Osteocyte (in vitro differentiated cells): ENCODE data around the gene NLGN2. TPM values are rescaled to one million over a fixed set of nuclear protein-coding genes. Genes with fewer than 3 reads are reported as not detected.
A peak's percentile ranks its signal among the peaks of the same experiment; 100 is the strongest.

Source experiments
- DNase-seq: peaks from one replicate; pipeline ENCODE4 v3.0.0; 2021; ENCODE audit warnings: mixed read lengths; ENCODE audit not compliant: unreplicated experiment; ENCODE audit errors: extremely low spot score
- H3K27ac Mint-ChIP-seq: one replicate; pipeline ENCODE4 v1.8.0; 2021; ENCODE audit warnings: mild to moderate bottlenecking, mixed read lengths; ENCODE audit not compliant: unreplicated experiment
- H3K27me3 Mint-ChIP-seq: one replicate; pipeline ENCODE4 v1.8.0; 2021; ENCODE audit warnings: mixed read lengths; ENCODE audit not compliant: unreplicated experiment
- H3K36me3 Mint-ChIP-seq: one replicate; pipeline ENCODE4 v1.8.0; 2021; ENCODE audit warnings: mixed read lengths; ENCODE audit not compliant: unreplicated experiment
- H3K4me1 Mint-ChIP-seq: one replicate; pipeline ENCODE4 v1.8.0; 2021; ENCODE audit warnings: mixed read lengths; ENCODE audit not compliant: unreplicated experiment
- H3K4me3 Mint-ChIP-seq: one replicate; pipeline ENCODE4 v1.8.0; 2021; ENCODE audit warnings: mild to moderate bottlenecking, moderate library complexity, mixed read lengths; ENCODE audit not compliant: unreplicated experiment
- H3K9me3 Mint-ChIP-seq: one replicate; pipeline ENCODE4 v1.8.0; 2021; ENCODE audit warnings: mixed read lengths; ENCODE audit not compliant: unreplicated experiment
- total RNA-seq: library from RNA; stranded (reverse); gene quantifications from 2 replicates; pipeline ENCODE4 v1.2.1, GENCODE V29; 2021
- TF ChIP-seq, protein P1 (sequence below): fragments of 200-600 bp; sonication (generic); IDR thresholded peaks from 2 replicates; pipeline ENCODE4 v1.5.0; 2021; ENCODE audit warnings: antibody characterized with exemption, mild to moderate bottlenecking, moderate library complexity

Gene NLGN2
- total RNA-seq, 1 donor from 2014 or later, result 56.8 TPM

DNA sequence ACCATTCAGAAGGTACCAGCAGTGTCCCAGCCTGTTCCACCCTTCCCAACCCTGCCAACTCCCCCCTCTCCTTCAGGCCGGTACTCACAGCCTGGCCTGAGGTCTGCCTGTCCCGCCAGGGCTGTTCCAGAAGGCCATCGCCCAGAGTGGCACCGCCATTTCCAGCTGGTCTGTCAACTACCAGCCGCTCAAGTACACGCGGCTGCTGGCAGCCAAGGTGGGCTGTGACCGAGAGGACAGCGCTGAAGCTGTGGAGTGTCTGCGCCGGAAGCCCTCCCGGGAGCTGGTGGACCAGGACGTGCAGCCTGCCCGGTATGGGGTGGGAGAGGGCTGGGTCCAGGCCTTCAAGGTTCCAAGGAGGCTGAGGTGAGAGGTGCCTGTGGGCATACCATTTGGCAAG is 7.2 kb downstream of the NLGN2 start:
- H3K9me3 Mint-ChIP-seq, result no peaks in the 10 kb centered on the region
- TF ChIP-seq, protein P1, sequence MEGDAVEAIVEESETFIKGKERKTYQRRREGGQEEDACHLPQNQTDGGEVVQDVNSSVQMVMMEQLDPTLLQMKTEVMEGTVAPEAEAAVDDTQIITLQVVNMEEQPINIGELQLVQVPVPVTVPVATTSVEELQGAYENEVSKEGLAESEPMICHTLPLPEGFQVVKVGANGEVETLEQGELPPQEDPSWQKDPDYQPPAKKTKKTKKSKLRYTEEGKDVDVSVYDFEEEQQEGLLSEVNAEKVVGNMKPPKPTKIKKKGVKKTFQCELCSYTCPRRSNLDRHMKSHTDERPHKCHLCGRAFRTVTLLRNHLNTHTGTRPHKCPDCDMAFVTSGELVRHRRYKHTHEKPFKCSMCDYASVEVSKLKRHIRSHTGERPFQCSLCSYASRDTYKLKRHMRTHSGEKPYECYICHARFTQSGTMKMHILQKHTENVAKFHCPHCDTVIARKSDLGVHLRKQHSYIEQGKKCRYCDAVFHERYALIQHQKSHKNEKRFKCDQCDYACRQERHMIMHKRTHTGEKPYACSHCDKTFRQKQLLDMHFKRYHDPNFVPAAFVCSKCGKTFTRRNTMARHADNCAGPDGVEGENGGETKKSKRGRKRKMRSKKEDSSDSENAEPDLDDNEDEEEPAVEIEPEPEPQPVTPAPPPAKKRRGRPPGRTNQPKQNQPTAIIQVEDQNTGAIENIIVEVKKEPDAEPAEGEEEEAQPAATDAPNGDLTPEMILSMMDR, result no peak
- peaks cover 27% of the 10 kb centered on the region for H3K36me3 Mint-ChIP-seq
- peaks cover 7% of the 10 kb centered on the region for H3K4me1 Mint-ChIP-seq
- H3K4me3 Mint-ChIP-seq, result no peak overlapping the region
- H3K27ac Mint-ChIP-seq, result no peak overlapping the region
- DNase-seq, result no peak
- H3K27me3 Mint-ChIP-seq, result no peaks in the 10 kb centered on the region

DNA sequence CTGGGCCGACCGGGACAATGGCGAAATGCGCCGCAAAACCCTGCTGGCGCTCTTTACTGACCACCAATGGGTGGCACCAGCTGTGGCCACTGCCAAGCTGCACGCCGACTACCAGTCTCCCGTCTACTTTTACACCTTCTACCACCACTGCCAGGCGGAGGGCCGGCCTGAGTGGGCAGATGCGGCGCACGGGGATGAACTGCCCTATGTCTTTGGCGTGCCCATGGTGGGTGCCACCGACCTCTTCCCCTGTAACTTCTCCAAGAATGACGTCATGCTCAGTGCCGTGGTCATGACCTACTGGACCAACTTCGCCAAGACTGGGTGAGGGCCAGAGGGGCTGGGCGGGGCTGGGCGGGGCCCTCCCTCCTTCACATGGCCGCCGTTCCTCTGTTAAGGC is 8.1 kb downstream of the NLGN2 start:
- DNase-seq, result no peak
- Mint-ChIP-seq H3K27me3 (no peaks in the 10 kb centered on the region), H3K4me1 (peaks cover 7% of the 10 kb centered on the region), H3K36me3 (peaks cover 19% of the 10 kb centered on the region), H3K27ac (no peak overlapping the region), H3K4me3 (no peak overlapping the region), H3K9me3 (no peaks in the 10 kb centered on the region)
- TF ChIP-seq, protein P1, result no peak

DNA sequence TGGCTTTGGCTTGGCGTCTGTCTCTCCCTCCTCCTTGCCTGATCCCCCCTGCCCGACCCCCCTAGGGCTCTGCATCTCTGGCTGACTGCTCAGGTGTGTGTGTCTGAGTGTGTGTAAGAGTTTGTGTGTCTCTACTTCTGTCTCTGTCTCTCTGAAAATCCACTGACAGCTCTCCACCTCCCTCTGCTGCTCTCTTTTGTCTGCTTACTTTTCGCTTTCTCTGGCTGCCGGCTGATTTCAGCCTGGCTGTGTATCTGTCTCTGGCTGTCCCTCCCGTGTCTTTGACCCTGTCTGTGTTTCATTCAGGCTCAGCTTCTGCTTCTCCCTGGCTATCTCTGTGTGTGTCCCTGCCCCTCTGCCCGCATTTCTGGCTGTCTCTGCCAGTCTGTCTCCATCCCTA is 8.7 kb downstream of the NLGN2 start:
- TF ChIP-seq, protein P1, result no peak

DNA sequence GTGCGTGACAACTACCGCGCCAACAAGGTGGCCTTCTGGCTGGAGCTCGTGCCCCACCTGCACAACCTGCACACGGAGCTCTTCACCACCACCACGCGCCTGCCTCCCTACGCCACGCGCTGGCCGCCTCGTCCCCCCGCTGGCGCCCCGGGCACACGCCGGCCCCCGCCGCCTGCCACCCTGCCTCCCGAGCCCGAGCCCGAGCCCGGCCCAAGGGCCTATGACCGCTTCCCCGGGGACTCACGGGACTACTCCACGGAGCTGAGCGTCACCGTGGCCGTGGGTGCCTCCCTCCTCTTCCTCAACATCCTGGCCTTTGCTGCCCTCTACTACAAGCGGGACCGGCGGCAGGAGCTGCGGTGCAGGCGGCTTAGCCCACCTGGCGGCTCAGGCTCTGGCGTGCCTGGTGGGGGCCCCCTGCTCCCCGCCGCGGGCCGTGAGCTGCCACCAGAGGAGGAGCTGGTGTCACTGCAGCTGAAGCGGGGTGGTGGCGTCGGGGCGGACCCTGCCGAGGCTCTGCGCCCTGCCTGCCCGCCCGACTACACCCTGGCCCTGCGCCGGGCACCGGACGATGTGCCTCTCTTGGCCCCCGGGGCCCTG is 9.5 kb downstream of the NLGN2 start:
- Mint-ChIP-seq H3K36me3 (peaks cover 17% of the 10 kb centered on the region), H3K27me3 (no peaks in the 10 kb centered on the region), H3K4me1 (peaks cover 7% of the 10 kb centered on the region), H3K27ac (no peak overlapping the region), H3K9me3 (no peaks in the 10 kb centered on the region), H3K4me3 (no peak overlapping the region)
- no peak for DNase-seq
- TF ChIP-seq, protein P1, result no peak

More for the DNA sequence above, 8.7 kb downstream of the NLGN2 start:
- DNase-seq, result no peak
- H3K36me3 Mint-ChIP-seq, result peaks cover 19% of the 10 kb centered on the region
- peak overlapping the region; percentile 1 for H3K27ac Mint-ChIP-seq
- H3K27me3 Mint-ChIP-seq, result no peaks in the 10 kb centered on the region
- peaks cover 7% of the 10 kb centered on the region for H3K4me1 Mint-ChIP-seq
- no peak overlapping the region for H3K4me3 Mint-ChIP-seq
- no peaks in the 10 kb centered on the region for H3K9me3 Mint-ChIP-seq

DNA sequence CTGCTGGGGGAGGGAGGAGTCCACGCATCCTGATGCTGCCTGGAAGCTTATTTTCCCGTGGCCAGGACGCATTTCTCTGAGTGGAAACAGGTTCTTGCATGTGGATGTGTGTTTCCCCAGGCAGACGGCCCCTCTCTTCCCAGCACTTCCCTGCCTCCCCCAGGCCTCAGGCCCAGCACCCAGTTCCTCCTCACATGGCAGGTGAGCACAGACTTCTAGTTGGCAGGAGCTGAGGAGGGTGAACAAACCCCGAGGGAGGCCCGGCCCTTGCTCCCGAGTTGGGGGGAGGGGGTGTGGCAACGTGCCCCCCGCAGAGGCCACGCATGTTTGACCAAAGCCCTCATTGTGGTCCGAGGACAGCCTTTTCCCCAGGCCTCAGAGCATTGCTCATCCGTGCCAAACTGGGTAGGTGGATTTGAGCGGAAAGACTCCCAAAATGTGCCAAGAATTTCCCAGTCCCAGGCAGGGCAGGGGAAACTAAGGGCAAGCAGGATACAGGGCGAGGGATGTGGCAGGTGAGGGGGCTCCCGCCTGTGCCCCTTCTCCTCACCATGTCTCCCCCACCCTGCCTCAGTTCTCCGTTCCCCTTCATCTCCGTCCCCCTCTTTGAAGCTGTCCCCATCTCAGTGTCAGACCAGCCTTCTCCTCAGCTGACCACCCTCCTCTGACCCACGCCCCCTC is 11.0 kb downstream of the NLGN2 start:
- TF ChIP-seq, protein P1, result no peak
- Mint-ChIP-seq H3K27me3 (no peaks in the 10 kb centered on the region), H3K9me3 (no peaks in the 10 kb centered on the region), H3K36me3 (peaks cover 12% of the 10 kb centered on the region), H3K27ac (no peak overlapping the region), H3K4me1 (no peaks in the 10 kb centered on the region), H3K4me3 (no peak overlapping the region)
- no peak for DNase-seq
